Mesenchymal stem cell (in vitro differentiated cells and primary cell): Measurements from ENCODE around the gene ZDHHC12. TPM values are rescaled to one million over a fixed set of nuclear protein-coding genes. Genes with fewer than 3 reads are reported as not detected.

ENCODE experiments used
- DNase-seq: peaks from one replicate; pipeline ENCODE4 v3.0.0-alpha.2; 2013
- H2AFZ ChIP-seq: one replicate; pipeline ENCODE4 v1.6.1; 2013; ENCODE audit warnings: low read depth, mild to moderate bottlenecking, control low read depth, inconsistent platforms, low read length, moderate library complexity
- H2AK5ac ChIP-seq: 2 replicates; pipeline ENCODE4 v1.6.1; 2013; ENCODE audit warnings: low read length, moderate library complexity, mild to moderate bottlenecking, inconsistent platforms; ENCODE audit not compliant: severe bottlenecking
- H2BK120ac ChIP-seq: one replicate; pipeline ENCODE4 v1.6.1; 2013; ENCODE audit warnings: low read depth, mild to moderate bottlenecking, inconsistent platforms, low read length, moderate library complexity
- H2BK12ac ChIP-seq, 2 experiments: one replicate each; pipeline ENCODE4 v1.6.1; 2013; ENCODE audit warnings: inconsistent platforms in 2 of 2, low read length in 2 of 2, mild to moderate bottlenecking in 2 of 2, moderate library complexity in 2 of 2, control low read depth in 1 of 2
- H2BK15ac ChIP-seq: one replicate; pipeline ENCODE4 v1.6.1; 2013; ENCODE audit warnings: mild to moderate bottlenecking, low read depth, inconsistent platforms; ENCODE audit not compliant: poor library complexity, severe bottlenecking
- H2BK5ac ChIP-seq: 2 replicates; pipeline ENCODE4 v1.6.1; 2013; ENCODE audit warnings: low read depth, mild to moderate bottlenecking, low read length, control low read depth, inconsistent platforms; ENCODE audit not compliant: poor library complexity, severe bottlenecking
- H3K14ac ChIP-seq, 2 experiments: one replicate each; pipeline ENCODE4 v1.6.1; 2013; ENCODE audit warnings: inconsistent platforms in 2 of 2, low read length in 2 of 2, control low read depth in 1 of 2, mild to moderate bottlenecking in 1 of 2, moderate library complexity in 1 of 2
- H3K18ac ChIP-seq, 2 experiments: one replicate each; pipeline ENCODE4 v1.6.1; 2013; ENCODE audit warnings: inconsistent platforms in 2 of 2, low read length in 2 of 2, control low read depth in 1 of 2, low read depth in 1 of 2, mild to moderate bottlenecking in 1 of 2
- H3K23ac ChIP-seq, 2 experiments: one replicate each; pipeline ENCODE4 v1.6.1; 2013; ENCODE audit warnings: inconsistent platforms in 2 of 2, low read length in 2 of 2, mild to moderate bottlenecking in 2 of 2, moderate library complexity in 2 of 2, control low read depth in 1 of 2
- H3K27ac ChIP-seq: 2 replicates; pipeline ENCODE4 v1.5.1; 2013; ENCODE audit warnings: mild to moderate bottlenecking, moderate library complexity, low read length, control low read depth, inconsistent platforms; ENCODE audit not compliant: poor library complexity, severe bottlenecking
- H3K27me3 ChIP-seq, 2 experiments: 2 replicates each; pipeline versions ENCODE4 v1.6.1 to v1.7.0; 2013; ENCODE audit warnings: low read length in 2 of 2, mild to moderate bottlenecking in 2 of 2, moderate library complexity in 2 of 2, control low read depth in 1 of 2, inconsistent platforms in 1 of 2; ENCODE audit not compliant: control insufficient read depth in 1 of 2, insufficient read depth in 1 of 2
- H3K36me3 ChIP-seq, 2 experiments: 2 replicates each; pipeline versions ENCODE4 v1.6.1 to v1.7.0; 2013; ENCODE audit warnings: low read length in 2 of 2, control low read depth in 1 of 2, inconsistent platforms in 1 of 2, low read depth in 1 of 2, mild to moderate bottlenecking in 1 of 2; ENCODE audit not compliant: insufficient read depth in 2 of 2, control insufficient read depth in 1 of 2
- H3K4ac ChIP-seq, 2 experiments: one replicate each; pipeline ENCODE4 v1.6.1; 2013; ENCODE audit warnings: inconsistent platforms in 2 of 2, low read length in 2 of 2, mild to moderate bottlenecking in 2 of 2, moderate library complexity in 2 of 2, control low read depth in 1 of 2, low read depth in 1 of 2
- H3K4me1 ChIP-seq: 2 replicates; pipeline ENCODE4 v1.6.1; 2013; ENCODE audit warnings: low read depth, low read length, control low read depth; ENCODE audit not compliant: control insufficient read depth, insufficient read depth
- H3K4me2 ChIP-seq: 2 replicates; pipeline ENCODE4 v1.6.1; 2013; ENCODE audit warnings: low read length, mild to moderate bottlenecking, inconsistent platforms; ENCODE audit not compliant: poor library complexity, severe bottlenecking
- H3K4me3 ChIP-seq, 2 experiments: 2 replicates each; pipeline versions ENCODE4 v1.5.1 to v1.7.0; 2013; ENCODE audit warnings: low read length in 2 of 2, mild to moderate bottlenecking in 2 of 2, control low read depth in 1 of 2, low read depth in 1 of 2; ENCODE audit not compliant: insufficient read depth in 1 of 2
- H3K79me1 ChIP-seq: replicated peaks from 2 replicates; pipeline ENCODE4 v1.6.1; 2013; ENCODE audit warnings: mild to moderate bottlenecking, control low read depth, low read length, inconsistent platforms; ENCODE audit not compliant: poor library complexity, severe bottlenecking
- H3K9ac ChIP-seq: 2 replicates; pipeline ENCODE4 v1.7.0; 2013; ENCODE audit warnings: mild to moderate bottlenecking, low read length, moderate library complexity
- H3K9me3 ChIP-seq: 2 replicates; pipeline ENCODE4 v1.7.0; 2013; ENCODE audit warnings: mild to moderate bottlenecking, low read length; ENCODE audit not compliant: control insufficient read depth
- H4K8ac ChIP-seq: one replicate; pipeline ENCODE4 v1.6.1; 2013; ENCODE audit warnings: inconsistent platforms, mild to moderate bottlenecking, low read length, moderate library complexity
- H4K91ac ChIP-seq: one replicate; pipeline ENCODE4 v1.6.1; 2013; ENCODE audit warnings: mild to moderate bottlenecking, low read length, inconsistent platforms
- WGBS: methylation state at CpG from one replicate; pipeline ENCODE4 v1.1.7; 2013; ENCODE audit warnings: mixed read lengths; 5-methylcytosine and 5-hydroxymethylcytosine counted together
- polyA plus RNA-seq, 2 experiments: library from polyadenylated mRNA; stranded (reverse); fragments of 200-250 nt; gene quantifications; one replicate each; pipeline ENCODE4 v1.2.3, GENCODE V29; 2013

ZDHHC12 gene, protein sequence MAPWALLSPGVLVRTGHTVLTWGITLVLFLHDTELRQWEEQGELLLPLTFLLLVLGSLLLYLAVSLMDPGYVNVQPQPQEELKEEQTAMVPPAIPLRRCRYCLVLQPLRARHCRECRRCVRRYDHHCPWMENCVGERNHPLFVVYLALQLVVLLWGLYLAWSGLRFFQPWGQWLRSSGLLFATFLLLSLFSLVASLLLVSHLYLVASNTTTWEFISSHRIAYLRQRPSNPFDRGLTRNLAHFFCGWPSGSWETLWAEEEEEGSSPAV
- 28.9 TPM for polyA plus RNA-seq (2013, experiment 1 of 2)
- 26.9 TPM for polyA plus RNA-seq (2013, experiment 2 of 2)

DNA sequence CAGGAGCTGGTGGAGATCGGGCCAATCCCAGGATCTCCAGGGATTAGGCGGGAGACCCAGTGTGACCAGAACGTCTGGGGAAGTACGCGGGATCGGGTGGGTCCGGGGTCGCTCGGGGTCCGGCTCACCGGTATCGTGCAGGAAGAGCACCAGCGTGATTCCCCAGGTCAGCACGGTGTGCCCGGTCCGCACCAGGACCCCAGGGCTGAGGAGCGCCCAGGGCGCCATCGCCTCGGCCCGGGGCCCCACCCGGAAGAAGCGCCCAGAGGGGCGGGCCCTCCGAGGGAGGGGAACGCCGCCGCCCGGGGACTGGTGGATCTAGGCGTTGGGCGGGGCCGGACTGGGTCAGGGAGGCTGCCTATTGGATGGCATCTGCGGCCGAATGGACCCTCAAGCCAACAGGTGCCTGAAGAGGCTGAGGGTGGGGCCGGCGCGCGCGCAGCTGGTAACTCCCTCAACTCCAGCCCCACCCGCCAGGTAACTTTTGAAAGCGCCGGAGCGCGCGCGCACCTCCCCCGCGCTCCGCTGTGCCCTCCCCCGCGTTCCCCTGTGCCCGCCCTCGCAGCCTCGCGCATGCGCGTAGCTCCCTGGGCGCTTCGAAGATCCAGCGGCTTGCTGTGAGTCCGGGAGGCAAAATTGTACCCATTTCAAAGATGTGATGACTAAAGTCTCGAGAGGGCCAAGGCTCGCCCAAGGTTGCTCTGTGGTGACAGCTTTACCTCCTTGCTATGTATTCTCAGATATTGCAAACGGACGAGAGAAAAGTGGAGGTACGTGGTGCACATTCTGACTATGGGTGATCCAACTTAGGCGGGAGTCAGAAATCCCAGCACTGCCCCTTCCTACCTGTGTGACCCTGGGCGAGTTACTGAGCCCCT is at the start of gene ZDHHC12:
Gene ZDHHC12, minus strand, starts transcription at position 262 of the 878 bp plus-strand sequence. Its CDS starts 34 bp downstream, at position 228.
- Histone ChIP-seq H3K9ac (peak within 1 kb of the TSS; percentile 87), H3K18ac (peak within 1 kb of the TSS in 1 of 2 experiments; percentile 90), H4K8ac (peak within 1 kb of the TSS; percentile 47), H4K91ac (no peak within 1 kb of the TSS), H3K9me3 (no peaks in the 10 kb centered on the region), H3K36me3 (peaks cover 5 to 33% of the 10 kb centered on the region in 2 experiments), H3K4me3 (peak within 1 kb of the TSS; percentile 80 to 91), H3K79me1 (peaks cover 2% of the 10 kb centered on the region), H3K14ac (peak within 1 kb of the TSS in 1 of 2 experiments; percentile 82), H3K27ac (no peak within 1 kb of the TSS), H3K4me2 (peak within 1 kb of the TSS; percentile 79), H3K4me1 (peaks cover 28% of the 10 kb centered on the region), H2AK5ac (no peak within 1 kb of the TSS), H2BK12ac (no peak within 1 kb of the TSS), H2BK15ac (no peak within 1 kb of the TSS), H3K27me3 (no peaks in the 10 kb centered on the region), H3K23ac (peak within 1 kb of the TSS in 1 of 2 experiments; percentile 61), H2BK5ac (no peak within 1 kb of the TSS), H3K4ac (peak within 1 kb of the TSS in 1 of 2 experiments; percentile 67), H2BK120ac (no peak within 1 kb of the TSS), H2AFZ (peak within 1 kb of the TSS; percentile 73)
- 2% methylated on average over 65 of the region's 68 CpGs for WGBS
- peak; percentile 94 for DNase-seq

DNA sequence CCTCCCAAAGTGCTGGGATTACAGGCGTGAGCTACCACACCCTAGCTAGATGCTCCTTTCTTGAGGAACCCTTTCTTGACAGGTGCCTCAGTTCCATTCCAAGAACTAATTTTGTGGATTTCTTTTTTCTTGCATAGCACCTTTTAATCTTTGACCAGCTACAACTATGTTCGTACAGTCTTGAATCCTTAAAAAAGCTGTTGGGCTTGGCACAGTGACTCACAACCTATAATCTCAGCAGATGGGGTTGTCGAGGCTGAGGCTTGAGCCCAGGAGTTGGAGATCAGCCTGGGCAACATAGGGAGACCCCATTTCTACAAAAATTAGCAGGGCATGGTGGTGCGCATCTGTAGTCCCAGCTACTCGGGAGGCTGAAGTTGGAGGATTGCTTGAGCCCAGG is 49.1 kb upstream of the ZDHHC12 start:
- Histone ChIP-seq H4K8ac (no peak overlapping the region), H3K27me3 (no peaks in the 10 kb centered on the region), H3K23ac (no peak overlapping the region), H2BK5ac (no peak overlapping the region), H3K4me1 (peaks cover 14% of the 10 kb centered on the region), H2BK15ac (no peak overlapping the region), H3K27ac (no peak overlapping the region), H3K79me1 (peaks cover 22% of the 10 kb centered on the region), H3K18ac (no peak overlapping the region), H2AK5ac (no peak overlapping the region), H3K4me3 (no peak overlapping the region), H3K9ac (no peak overlapping the region), H4K91ac (no peak overlapping the region), H2BK120ac (no peak overlapping the region), H2BK12ac (no peak overlapping the region), H3K4me2 (no peak overlapping the region), H3K14ac (no peak overlapping the region), H3K4ac (no peak overlapping the region), H3K36me3 (peaks cover 2 to 3% of the 10 kb centered on the region in 2 experiments), H3K9me3 (peaks cover 7% of the 10 kb centered on the region), H2AFZ (no peak overlapping the region)
- 94% methylated on average over 5 of the region's 5 CpGs for WGBS
- no peak for DNase-seq

DNA sequence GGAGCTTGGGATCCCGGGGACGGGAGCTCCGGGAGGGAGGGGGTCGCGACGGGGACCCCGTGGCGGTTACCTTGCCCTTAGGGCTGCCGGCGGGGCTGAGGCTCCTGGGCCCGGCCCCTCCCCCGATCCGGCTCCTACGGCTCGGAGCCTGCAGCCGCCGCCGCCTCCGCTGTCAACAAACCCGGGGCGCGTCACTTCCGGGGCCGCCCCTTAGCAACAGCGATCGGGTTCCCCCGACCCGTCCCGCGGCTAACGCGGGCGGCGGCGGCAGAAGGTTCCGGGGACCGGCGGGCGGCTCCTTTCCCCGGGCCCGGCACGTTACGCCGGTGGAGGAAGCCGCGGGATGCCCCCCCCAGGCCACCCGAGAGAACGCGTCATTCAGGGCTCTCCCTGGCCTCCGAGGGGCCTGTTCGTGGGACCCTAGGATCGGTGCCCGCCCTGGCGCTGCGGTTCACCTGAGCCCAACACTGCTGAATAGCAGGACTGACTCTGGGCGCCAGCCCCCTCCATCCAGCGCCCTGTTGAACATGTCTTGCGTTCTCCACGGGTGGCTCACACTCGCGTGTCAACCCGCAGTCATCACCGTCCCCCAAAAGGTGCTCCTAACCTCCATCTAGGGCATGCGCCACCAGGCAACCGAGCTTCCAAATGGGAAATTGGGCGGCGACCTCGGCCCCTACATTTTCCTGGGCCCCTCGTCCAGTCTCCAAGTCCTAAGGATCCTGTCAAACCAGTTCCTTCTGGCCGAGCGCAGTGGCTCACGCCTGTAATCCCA is 48.0 kb upstream of the ZDHHC12 start, which contains the start of gene ZER1:
Gene ZER1, minus strand, starts transcription at position 183 of the 775 bp plus-strand sequence. CDS start 16,362 bp downstream, outside the sequence.
- peak within 1 kb of the TSS; percentile 85 to 97 for H3K18ac ChIP-seq
- H4K8ac ChIP-seq: peak within 1 kb of the TSS; percentile 100
- peak within 1 kb of the TSS; percentile 74 for H3K27ac ChIP-seq
- peak within 1 kb of the TSS; percentile 95 for H4K91ac ChIP-seq
- peaks cover 14% of the 10 kb centered on the region for H3K4me1 ChIP-seq
- peak within 1 kb of the TSS; percentile 77 for H2BK5ac ChIP-seq
- DNase-seq: peak; percentile 90
- peaks cover 7% of the 10 kb centered on the region for H3K9me3 ChIP-seq
- peak within 1 kb of the TSS in 1 of 2 experiments; percentile 98 for H3K14ac ChIP-seq
- peak within 1 kb of the TSS; percentile 90 for H3K4me2 ChIP-seq
- H3K36me3 ChIP-seq: peaks cover 11 to 12% of the 10 kb centered on the region in 2 experiments
- H3K4me3 ChIP-seq: peak within 1 kb of the TSS; percentile 90 to 95
- peak within 1 kb of the TSS; percentile 37 for H2BK120ac ChIP-seq
- H3K9ac ChIP-seq: peak within 1 kb of the TSS; percentile 99
- peak within 1 kb of the TSS; percentile 49 for H2AK5ac ChIP-seq
- no peaks in the 10 kb centered on the region for H3K27me3 ChIP-seq
- H2BK15ac ChIP-seq: peak within 1 kb of the TSS; percentile 90
- peak within 1 kb of the TSS; percentile 35 to 89 for H3K4ac ChIP-seq
- 3% methylated on average over 64 of the region's 72 CpGs for WGBS
- H2AFZ ChIP-seq: peak within 1 kb of the TSS; percentile 92
- H2BK12ac ChIP-seq: peak within 1 kb of the TSS; percentile 28 to 66
- peak within 1 kb of the TSS in 1 of 2 experiments; percentile 83 for H3K23ac ChIP-seq
- peaks cover 25% of the 10 kb centered on the region for H3K79me1 ChIP-seq
